OCI-LY3 (cell line): ENCODE results near the gene TMCC3.

ENCODE experiments used
- CTCF ChIP-seq: fragments of 200-600, 300-600 bp; sonication (generic); IDR thresholded peaks from 2 replicates; pipeline ENCODE4 v1.5.1; 2014; ENCODE audit warnings: antibody characterized with exemption, low read length, low read depth
- EZH2phosphoT487 ChIP-seq: fragments of 200-600 bp; shearing (Covaris generic); IDR thresholded peaks from 2 replicates; pipeline ENCODE4 v1.6.1; 2018; ENCODE audit warnings: antibody characterized with exemption, mixed run types, low read depth

- TF ChIP-seq CTCF = no peak
- no peak for TF ChIP-seq EZH2phosphoT487
Measured at GRCh38 chr12:94641283-94641682, 9.1 kb downstream of the TMCC3 start.
